Right lobe of liver (tissue), 6 donors: ENCODE results near the gene IL1F10. TPM values are rescaled to one million over a fixed set of nuclear protein-coding genes. Genes with fewer than 3 reads are reported as not detected.

Experiments
- ATAC-seq, 4 donors: fragments of 200-7000 bp; cut with Tn5 transposase; one replicate each; pipeline ENCODE4 v1.9.1; 2020; ENCODE audit warnings: mild to moderate bottlenecking in 4 of 4, moderate library complexity in 4 of 4
- DNase-seq, 3 donors: peaks; one replicate each; pipeline ENCODE4 v3.0.0-alpha.2; 2020
- H3K27ac ChIP-seq, 3 donors: fragments of 200-600 bp; one replicate each; pipeline ENCODE4 v1.8.0; 2022
- H3K27me3 ChIP-seq, 2 donors: fragments of 200-600 bp; one replicate each; pipeline ENCODE4 v1.8.0; 2022
- H3K36me3 ChIP-seq, 4 donors: fragments of 200-600 bp; sonication (generic) in 1 of 4; one replicate each; pipeline versions ENCODE4 v1.5.1 to v1.8.0; 2017 to 2022; ENCODE audit warnings: control low read depth in 1 of 4
- H3K4me1 ChIP-seq, 4 donors: fragments of 200-600 bp; sonication (generic) in 1 of 4; one replicate each; pipeline versions ENCODE4 v1.5.1 to v1.8.0; 2017 to 2022; ENCODE audit warnings: control low read depth in 1 of 4
- H3K4me3 ChIP-seq, 3 donors: fragments of 200-600 bp; one replicate each; pipeline ENCODE4 v1.8.0; 2022
- H3K9me3 ChIP-seq, 4 donors: fragments of 200-600 bp; sonication (generic) in 1 of 4; one replicate each; pipeline versions ENCODE4 v1.5.1 to v1.8.0; 2017 to 2022; ENCODE audit warnings: control low read depth in 1 of 4
- CTCF ChIP-seq, 4 donors: fragments of 200-600 bp in 3 of 4; fragments of 450-650 bp in 1 of 4; IDR thresholded peaks; one replicate each; pipeline versions ENCODE4 v1.5.1 to v1.8.0; 2016 to 2022; ENCODE audit warnings: antibody characterized with exemption in 4 of 4, mild to moderate bottlenecking in 2 of 4
- POLR2A ChIP-seq: fragments of 450-650 bp; IDR thresholded peaks from one replicate; pipeline ENCODE4 v1.6.1; 2017; ENCODE audit warnings: antibody characterized with exemption, mild to moderate bottlenecking
- WGBS: methylation state at CpG from one replicate; pipeline ENCODE4 v1.1.6; 2018; ENCODE audit warnings: low coverage, low lambda C conversion rate; ENCODE audit not compliant: insufficient coverage; ENCODE audit errors: missing lambda C conversion rate; 5-methylcytosine and 5-hydroxymethylcytosine counted together
- intact Hi-C, 2 donors: fragments of 100-400 bp; cut with DNase I; formaldehyde crosslinking; loops; one replicate each; pipeline versions ENCODE4 v1.11.2 to v1.14.1; 2022
- total RNA-seq, 6 experiments: library from RNA; depleted of rRNA in 2 of 6; stranded (reverse); fragments of >200 nt in 2 of 6; fragmentation: NEBNext Ultra II Directional in 3 of 6; extraction: Animal tissue kit (Norgen Biotek cat#: 25700) in 3 of 6; gene quantifications; one replicate each; pipeline versions ENCODE4 v1.1.0 to v1.2.4, GENCODE V29; 2016 to 2023
- donor health status: DM: no; HTN: yes; CAD: no.
- donor health status: DM: no; HTN: no; CAD: no.
- donor health status: DM: no; HTN: no; CAD: no.
- donor health status: DM: no; HTN: yes; CAD: no.
- donor health status: DM: no; HTN: yes; CAD: no.

The IL1F10 gene
- total RNA-seq, 6 experiments from 2014 or later = not detected

GRCh38 chr2:113050921-113051895, 16.6 kb upstream of the IL1F10 start:
- no peaks in the 10 kb centered on the region for H3K27me3 ChIP-seq
- H3K27ac ChIP-seq = no peak overlapping the region
- no peaks in the 10 kb centered on the region for H3K9me3 ChIP-seq
- no peak for TF ChIP-seq CTCF (IDR thresholded peaks at IDR 0.05)
- TF ChIP-seq POLR2A = no peak
- H3K36me3 ChIP-seq = no peaks in the 10 kb centered on the region
- WGBS = 66% methylated on average over 4 of the region's 38 CpGs
- ATAC-seq (peak in 1 of 4 donors; percentile 40), DNase-seq (no peak)
- H3K4me1 ChIP-seq = no peaks in the 10 kb centered on the region
- H3K4me3 ChIP-seq = no peak overlapping the region
- intact Hi-C loops = no loop called here

- WGBS = 63% methylated on average over 6 of the region's 6 CpGs
- intact Hi-C loops = no loop called here
- H3K4me3 ChIP-seq = no peak within 1 kb of the TSS
- no peaks in the 10 kb centered on the region for H3K4me1 ChIP-seq
- H3K27me3 ChIP-seq = no peaks in the 10 kb centered on the region
- ATAC-seq (no peak), DNase-seq (no peak)
- no peak for TF ChIP-seq CTCF (IDR thresholded peaks at IDR 0.05)
- no peak for TF ChIP-seq POLR2A
- no peak within 1 kb of the TSS for H3K27ac ChIP-seq
- no peaks in the 10 kb centered on the region for H3K9me3 ChIP-seq
- H3K36me3 ChIP-seq = no peaks in the 10 kb centered on the region
Observed at GRCh38 chr2:113052396-113052917, 15.3 kb upstream of the IL1F10 start, which contains the start of gene IL36B. Gene IL36B, minus strand, starts transcription at chr2:113052867.

- no peaks in the 10 kb centered on the region for H3K36me3 ChIP-seq
- no peaks in the 10 kb centered on the region for H3K27me3 ChIP-seq
- H3K27ac ChIP-seq = no peak overlapping the region
- no peaks in the 10 kb centered on the region for H3K9me3 ChIP-seq
- no peak overlapping the region for H3K4me3 ChIP-seq
- intact Hi-C loops = no loop called here
- DNase-seq (no peak), ATAC-seq (no peak)
- WGBS = 53% methylated on average over 3 of the region's 3 CpGs
- H3K4me1 ChIP-seq = no peaks in the 10 kb centered on the region
- TF ChIP-seq POLR2A = no peak
- TF ChIP-seq CTCF (IDR thresholded peaks at IDR 0.05) = no peak
Observed at GRCh38 chr2:113053666-113054065, 14.1 kb upstream of the IL1F10 start.

GRCh38 chr2:113054066-113054465, 13.7 kb upstream of the IL1F10 start:
- no peak for TF ChIP-seq POLR2A
- no peak for TF ChIP-seq CTCF (IDR thresholded peaks at IDR 0.05)
- Histone ChIP-seq H3K4me1 (no peaks in the 10 kb centered on the region), H3K27ac (no peak overlapping the region), H3K27me3 (no peaks in the 10 kb centered on the region), H3K36me3 (no peaks in the 10 kb centered on the region), H3K9me3 (no peaks in the 10 kb centered on the region), H3K4me3 (no peak overlapping the region)
- intact Hi-C loops = no loop called here
- DNase-seq (no peak), ATAC-seq (no peak)
